OCI-LY7 (cell line): ENCODE results near the gene OR13D1. TPM values are rescaled to one million over a fixed set of nuclear protein-coding genes. Genes with fewer than 3 reads are reported as not detected.
"Not testable (repeated sequence)": the region's sequence is repeated elsewhere in the genome, so short reads cannot be mapped to it uniquely, and the experiment has no call there.

Experiments used
- BruUV-seq: library from RNA; stranded (reverse); fragments of 400-500 nt; replicated peaks from 2 replicates; lab custom pipeline; 2021; lab: Mats Ljungman, UMichigan
- CTCF ChIA-PET: fragments of 300-600 bp; sonication (Branson Sonifier 250); formaldehyde crosslinking; loops from one replicate; lab custom pipeline; 2022; ENCODE audit warnings: antibody characterized with exemption; ENCODE audit not compliant: unreplicated experiment; lab: Charles Lee
- POLR2A ChIA-PET: fragments of 300-600 bp; sonication (Branson Sonifier 250); formaldehyde crosslinking; loops from one replicate; lab custom pipeline; 2022; ENCODE audit warnings: antibody characterized with exemption; lab: Charles Lee
- DNase-seq: peaks from one replicate; pipeline ENCODE4 v3.0.0-alpha.2; 2015; ENCODE audit warnings: low spot score
- H2AFZ ChIP-seq: fragments of 200-600 bp; sonication (generic), shearing (Covaris generic); 2 replicates; pipeline ENCODE4 v1.6.1; 2014; ENCODE audit warnings: mild to moderate bottlenecking, antibody characterized with exemption, low read length, moderate library complexity
- H3K27ac ChIP-seq: fragments of 200-600 bp; sonication (generic); 2 replicates; pipeline ENCODE4 v1.5.1; 2014; ENCODE audit warnings: mixed run types, low read depth, mild to moderate bottlenecking, moderate library complexity, low read length, inconsistent platforms; ENCODE audit not compliant: poor library complexity, severe bottlenecking
- H3K36me3 ChIP-seq: fragments of 200-600 bp; sonication (generic); 2 replicates; pipeline ENCODE4 v1.6.1; 2014; ENCODE audit warnings: mild to moderate bottlenecking, antibody characterized with exemption, low read length, moderate library complexity, mixed read lengths; ENCODE audit not compliant: insufficient read depth
- H3K4me1 ChIP-seq: fragments of 200-600 bp; sonication (generic); 2 replicates; pipeline ENCODE4 v1.5.1; 2014; ENCODE audit warnings: mild to moderate bottlenecking, low read length; ENCODE audit not compliant: insufficient read depth, poor library complexity, severe bottlenecking
- H3K4me2 ChIP-seq: fragments of 200-600 bp; sonication (generic); 2 replicates; pipeline ENCODE4 v1.6.1; 2014; ENCODE audit warnings: mild to moderate bottlenecking, low read length
- H3K4me3 ChIP-seq: fragments of 200-600 bp; sonication (generic); 2 replicates; pipeline ENCODE4 v1.5.1; 2014; ENCODE audit warnings: mild to moderate bottlenecking, low read depth, low read length; ENCODE audit not compliant: poor library complexity, severe bottlenecking
- H3K79me2 ChIP-seq: fragments of 200-600 bp; sonication (generic); 2 replicates; pipeline ENCODE4 v1.6.1; 2016; ENCODE audit warnings: low read depth, mild to moderate bottlenecking, low read length, moderate library complexity, mixed read lengths; ENCODE audit not compliant: insufficient read depth
- H3K9me2 ChIP-seq: fragments of 200-600 bp; sonication (generic); 2 replicates; pipeline ENCODE4 v1.6.1; 2016; ENCODE audit warnings: mild to moderate bottlenecking, low read length, mixed read lengths; ENCODE audit not compliant: insufficient read depth
- H3K9me3 ChIP-seq: fragments of 200-600 bp; sonication (generic); 2 replicates; pipeline ENCODE4 v1.6.1; 2014; ENCODE audit warnings: mild to moderate bottlenecking, mixed run types, low read length, mixed read lengths
- H4K20me1 ChIP-seq: fragments of 200-600 bp; sonication (generic); 2 replicates; pipeline ENCODE4 v1.6.1; 2014; ENCODE audit warnings: mild to moderate bottlenecking, antibody characterized with exemption, low read length, moderate library complexity, mixed read lengths; ENCODE audit not compliant: insufficient read depth
- CTCF ChIP-seq: fragments of 200-600 bp; sonication (generic); conservative IDR thresholded peaks from 2 replicates; pipeline ENCODE4 v1.5.1; 2014; ENCODE audit warnings: mild to moderate bottlenecking, antibody characterized with exemption, low read length, moderate library complexity, mixed read lengths
- EZH2phosphoT487 ChIP-seq: fragments of 200-600 bp; sonication (generic); IDR thresholded peaks from 2 replicates; pipeline ENCODE4 v1.6.1; 2018; ENCODE audit warnings: low read depth, borderline replicate concordance, mild to moderate bottlenecking, mixed run types, antibody characterized with exemption, low read length, moderate library complexity, mixed read lengths
- intact Hi-C: fragments of 100-400 bp; cut with micrococcal nuclease; formaldehyde crosslinking; loops from one replicate; pipeline ENCODE4 v1.10.0; 2022; ENCODE audit not compliant: unreplicated experiment
- total RNA-seq, 2 experiments: library from RNA; depleted of rRNA in 1 of 2; stranded (reverse); fragments of >200 nt in 1 of 2; shearing (Covaris generic) in 1 of 2; gene quantifications; 2 replicates each; pipeline ENCODE4 v1.2.3, GENCODE V29; 2014 to 2022

The OR13D1 gene
- total RNA-seq, 2 experiments from 2014 or later, result not detected

DNA sequence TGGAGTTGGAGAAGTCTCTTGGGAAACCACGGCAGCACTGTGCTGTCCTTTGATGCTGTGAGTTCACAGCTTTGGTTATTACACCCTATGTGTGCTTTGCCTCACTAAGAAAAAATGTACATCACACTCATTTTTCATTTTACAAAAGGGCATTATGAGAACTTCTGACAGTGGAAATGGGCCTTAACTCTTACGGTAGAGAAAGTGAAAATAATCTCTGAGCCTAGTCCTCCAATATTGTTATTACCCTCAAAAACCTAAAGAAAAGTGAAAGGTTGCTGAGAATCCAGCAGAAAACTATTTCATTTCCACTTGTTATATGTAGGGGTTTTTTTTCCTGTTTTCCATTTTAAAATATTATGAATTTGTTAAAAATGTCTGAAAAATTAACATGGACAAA, 8.2 kb upstream of the OR13D1 start:
- ChIA-PET CTCF (no interaction called here), POLR2A (no interaction called here)
- Histone ChIP-seq H3K4me1 (peaks cover 4% of the 10 kb centered on the region), H3K4me3 (no peak overlapping the region), H4K20me1 (no peaks in the 10 kb centered on the region), H3K4me2 (no peak overlapping the region), H3K36me3 (no peaks in the 10 kb centered on the region), H3K27ac (no peak overlapping the region), H2AFZ (no peak overlapping the region), H3K9me3 (no peaks in the 10 kb centered on the region), H3K9me2 (no peaks in the 10 kb centered on the region), H3K79me2 (no peaks in the 10 kb centered on the region)
- intact Hi-C loops, result no loop called here
- DNase-seq, result no peak
- no TSS peak for BruUV-seq
- TF ChIP-seq CTCF (no peak), EZH2phosphoT487 (no peak)

DNA sequence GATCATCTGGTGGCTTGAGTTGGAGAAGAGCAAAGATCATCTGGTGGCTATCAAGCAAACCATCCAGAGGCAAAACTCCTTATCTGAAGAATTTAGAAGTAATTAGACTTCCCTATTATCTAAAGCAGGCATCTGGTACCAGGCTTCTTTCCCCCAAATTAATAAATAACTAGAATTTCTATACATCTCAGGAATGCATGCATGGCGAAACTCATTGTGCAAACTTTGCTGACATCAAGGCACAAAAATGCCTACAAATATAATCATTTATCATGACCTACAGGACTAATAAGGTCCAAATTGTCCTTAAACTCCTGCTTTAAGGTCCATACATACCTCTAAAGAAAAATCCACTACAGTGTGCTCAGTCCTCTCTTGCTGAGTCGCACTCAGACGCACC, 6.0 kb downstream of the OR13D1 start:
- Histone ChIP-seq H2AFZ (no peak overlapping the region), H3K36me3 (no peaks in the 10 kb centered on the region), H3K4me1 (no peaks in the 10 kb centered on the region), H4K20me1 (no peaks in the 10 kb centered on the region), H3K9me2 (no peaks in the 10 kb centered on the region), H3K4me2 (no peak overlapping the region), H3K9me3 (no peaks in the 10 kb centered on the region), H3K4me3 (no peak overlapping the region), H3K79me2 (no peaks in the 10 kb centered on the region), H3K27ac (no peak overlapping the region)
- TF ChIP-seq EZH2phosphoT487, result no peak
- TF ChIP-seq CTCF, result no peak
- ChIA-PET POLR2A (interaction anchor here (0.6 kb wide), 1 partner anchor 1232 kb away, joined by 3 read pairs; no protein-coding TSS in a partner anchor), CTCF (no interaction called here)
- BruUV-seq, result no TSS peak
- DNase-seq, result no peak
- intact Hi-C loops, result no loop called here

DNA sequence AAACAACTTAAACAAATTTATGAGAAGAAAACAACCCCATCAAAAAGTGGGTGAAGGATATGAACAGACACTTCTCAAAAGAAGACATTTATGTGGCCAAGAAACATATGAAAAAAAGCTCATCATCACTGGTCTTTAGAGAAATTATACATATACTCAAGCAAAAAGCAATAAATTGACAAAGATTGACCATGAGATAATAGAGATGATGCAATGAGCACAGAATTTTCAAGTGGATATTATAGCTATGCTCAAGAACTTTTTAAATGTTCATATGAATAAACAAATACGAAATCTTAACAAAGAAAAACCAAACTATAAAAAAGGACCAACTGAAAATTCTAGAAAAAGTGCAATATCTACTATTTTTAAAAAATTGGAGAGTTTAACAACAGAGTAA, 14.4 kb downstream of the OR13D1 start:
- H3K27ac ChIP-seq, H3K9me3 ChIP-seq, H4K20me1 ChIP-seq, H3K36me3 ChIP-seq, intact Hi-C loops, H3K4me2 ChIP-seq, H3K4me1 ChIP-seq, H3K4me3 ChIP-seq, DNase-seq, H3K79me2 ChIP-seq, CTCF ChIA-PET, BruUV-seq, H2AFZ ChIP-seq, H3K9me2 ChIP-seq: not testable (repeated sequence)
- POLR2A ChIA-PET, result interaction anchor here (0.6 kb wide), 1 partner anchor 212 kb away, joined by 3 read pairs; no protein-coding TSS in a partner anchor
